ENCODE results near the gene RNF38.
"Not testable (repeated sequence)": the region's sequence is repeated elsewhere in the genome, so short reads cannot be mapped to it uniquely, and the experiment has no call there.

Gene RNF38

GRCh38 chr9:36402536-36402935, 2.5 kb upstream of the RNF38 start:
- DNase-seq = no peak

GRCh38 chr9:36401897-36402480, 1.9 kb upstream of the RNF38 start:
- no peak for DNase-seq

GRCh38 chr9:36401164-36401740, 1.2 kb upstream of the RNF38 start:
- DNase-seq = no peak

- peak; percentile 90 for DNase-seq
Observed at GRCh38 chr9:36400332-36401163, 479 bp upstream of the RNF38 start.

GRCh38 chr9:36398745-36399144, 1.3 kb downstream of the RNF38 start:
- no peak for DNase-seq

GRCh38 chr9:36396985-36397384, 3.1 kb downstream of the RNF38 start:
- DNase-seq = no peak

GRCh38 chr9:36392489-36392888, 7.6 kb downstream of the RNF38 start:
- DNase-seq = no peak

- no peak for DNase-seq
Observed at GRCh38 chr9:36389590-36389989, 10.5 kb downstream of the RNF38 start.

- DNase-seq = not testable (repeated sequence)
Observed at GRCh38 chr9:36386396-36386965, 13.6 kb downstream of the RNF38 start.

- no peak for DNase-seq
Observed at GRCh38 chr9:36382484-36382883, 17.6 kb downstream of the RNF38 start.

GRCh38 chr9:36364577-36364976, 35.5 kb downstream of the RNF38 start:
- no peak for DNase-seq

- DNase-seq = no peak
Observed at GRCh38 chr9:36363448-36363847, 36.6 kb downstream of the RNF38 start.

GRCh38 chr9:36358486-36358885, 41.6 kb downstream of the RNF38 start:
- DNase-seq = no peak

- no peak for DNase-seq
Observed at GRCh38 chr9:36357639-36358038, 42.4 kb downstream of the RNF38 start.

GRCh38 chr9:36346569-36346968, 53.5 kb downstream of the RNF38 start:
- DNase-seq = no peak

GRCh38 chr9:36345103-36345846, 54.8 kb downstream of the RNF38 start:
- DNase-seq = no peak

- no peak for DNase-seq
Observed at GRCh38 chr9:36341936-36342577, 58.0 kb downstream of the RNF38 start.

- DNase-seq = no peak
Observed at GRCh38 chr9:36337865-36338264, 62.2 kb downstream of the RNF38 start.

- DNase-seq = no peak
Observed at GRCh38 chr9:36337002-36337401, 63.1 kb downstream of the RNF38 start.

GRCh38 chr9:36336131-36336907, 63.8 kb downstream of the RNF38 start:
- DNase-seq = no peak

GRCh38 chr9:36332006-36332405, 68.1 kb downstream of the RNF38 start:
- DNase-seq = no peak

Measured in activated CD8-positive, alpha-beta memory T cell treated with anti-CD3 and anti-CD28 coated beads, Interleukin-2, amount 50 U/mL, for 4 hours (primary cell).